ENCODE results near the gene HERC2.

The HERC2 gene

DNA sequence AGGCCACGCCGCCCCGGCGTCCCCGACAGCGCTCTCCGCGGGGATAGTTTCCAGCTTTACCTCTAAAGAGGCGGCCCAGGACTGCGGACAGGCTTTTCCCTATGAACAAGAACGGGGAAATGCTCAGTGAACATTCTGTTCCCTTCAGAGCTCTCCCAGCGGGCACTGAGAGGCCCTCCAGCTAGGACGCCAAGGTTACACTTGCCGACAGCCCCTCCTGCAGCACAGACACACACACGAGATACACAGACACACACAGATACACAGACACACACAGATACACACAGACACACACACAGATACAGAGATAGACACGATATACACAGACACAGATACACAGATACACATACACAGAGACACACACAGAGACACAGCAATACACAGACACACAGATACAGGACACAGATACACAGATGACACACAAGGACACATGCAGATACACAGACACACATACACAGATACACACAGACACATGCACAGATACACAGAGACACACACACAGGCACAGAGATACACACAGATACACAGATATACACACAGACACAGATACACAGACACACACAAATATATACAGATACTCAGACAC is 222.3 kb downstream of the HERC2 start:
- DNase-seq (ENCODE audit: low read depth in 2 of 2, low spot score in 1 of 2): no peak

DNA sequence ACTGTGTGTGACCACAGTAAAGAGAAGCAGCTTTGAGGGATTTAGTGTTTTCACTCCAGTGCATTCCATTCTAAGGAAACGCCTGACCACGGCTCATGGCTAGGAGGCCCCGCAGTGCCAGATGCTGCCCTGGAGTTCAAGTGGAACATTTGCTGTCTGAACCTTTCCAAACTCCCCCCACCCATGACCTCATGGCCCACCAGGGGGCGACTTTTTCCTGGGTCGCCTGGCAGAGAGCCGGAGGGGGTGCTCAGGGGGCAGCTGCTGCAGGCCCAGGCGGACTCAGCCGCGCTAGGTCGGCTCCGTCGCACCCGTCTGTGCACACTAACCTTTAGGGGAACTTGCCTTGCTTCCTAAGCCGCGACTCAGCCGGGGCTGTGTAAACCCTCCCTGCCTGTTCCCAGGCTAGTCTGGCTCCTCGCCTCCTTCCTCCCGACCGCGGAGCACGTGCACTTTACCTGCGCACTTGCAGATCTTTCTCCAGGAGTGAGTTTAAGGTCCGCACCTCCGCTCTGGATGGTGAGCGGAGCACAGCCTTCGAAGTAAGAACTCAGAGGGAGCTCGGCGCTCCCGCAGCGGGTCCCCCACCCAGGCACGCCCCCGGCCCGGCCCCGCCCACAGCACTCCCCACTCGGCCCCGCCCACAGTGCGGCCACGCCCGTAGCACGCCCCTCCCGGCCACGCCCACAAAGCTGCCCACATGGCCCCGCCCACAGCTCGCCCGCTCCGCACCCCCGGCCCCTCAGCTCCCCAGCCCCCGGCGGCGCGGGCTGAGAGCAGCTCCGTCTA is 223.0 kb downstream of the HERC2 start, which contains the start of gene OCA2:
Gene OCA2, minus strand, starts transcription at position 550 of the 789 bp plus-strand sequence. CDS start 17,441 bp downstream, outside the sequence.
- DNase-seq (ENCODE audit: low read depth in 2 of 2, low spot score in 1 of 2): peak; percentile 37 to 42

DNA sequence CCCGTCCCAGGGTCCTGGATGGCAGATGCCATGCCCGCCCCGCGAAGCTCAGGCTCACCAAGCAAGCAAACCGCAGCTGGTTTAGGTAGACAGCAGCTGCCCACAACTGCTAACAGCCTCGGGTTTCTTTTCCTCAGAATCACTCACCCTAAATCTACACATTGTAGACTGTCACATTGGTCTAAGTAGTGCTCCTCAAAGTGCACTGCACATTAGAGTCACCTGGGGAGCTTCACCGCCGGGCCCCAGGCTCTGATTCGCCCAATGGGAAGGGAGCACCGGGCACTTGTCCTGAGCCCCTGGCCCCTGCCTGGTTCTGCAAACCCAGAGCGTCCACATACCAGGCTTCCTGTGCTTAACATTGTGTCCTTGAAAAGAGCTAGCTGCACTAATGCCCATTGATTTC is 223.6 kb downstream of the HERC2 start:
- DNase-seq (ENCODE audit: low read depth in 2 of 2, low spot score in 1 of 2): no peak

DNA sequence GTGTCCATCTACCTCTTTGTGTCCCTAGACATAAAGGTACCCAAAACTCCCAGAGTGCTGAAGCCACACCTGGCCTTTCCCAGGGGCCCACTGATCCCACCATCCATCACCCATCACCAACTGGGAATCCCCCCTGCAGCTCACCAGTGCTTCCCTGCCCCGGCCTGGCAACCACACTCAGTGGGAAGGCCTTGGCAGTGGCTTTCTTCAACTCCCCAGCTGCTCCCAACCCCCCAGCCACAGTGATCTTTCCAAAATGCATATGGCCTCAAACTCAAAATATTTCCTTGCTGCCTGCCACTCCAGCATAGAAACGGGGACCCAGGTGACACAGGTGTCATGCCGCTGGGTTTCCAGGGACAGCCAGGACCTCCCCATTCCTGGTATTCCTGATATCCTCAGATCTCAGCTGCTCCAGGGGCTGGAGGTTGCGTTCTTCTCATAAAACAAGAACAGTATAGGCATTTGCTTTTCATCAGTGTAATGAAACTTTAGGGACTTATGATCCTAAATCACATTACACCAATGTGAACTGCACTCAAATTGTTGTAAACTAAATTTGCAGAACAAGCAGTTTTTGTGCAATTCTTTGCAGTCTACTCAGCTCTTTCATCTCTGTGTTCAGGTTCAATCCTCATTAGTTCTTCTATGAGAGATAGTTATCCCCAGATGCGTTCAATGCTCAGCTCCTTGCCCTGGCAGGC is 224.2 kb downstream of the HERC2 start:
- DNase-seq (ENCODE audit: low read depth in 2 of 2, low spot score in 1 of 2): no peak

DNA sequence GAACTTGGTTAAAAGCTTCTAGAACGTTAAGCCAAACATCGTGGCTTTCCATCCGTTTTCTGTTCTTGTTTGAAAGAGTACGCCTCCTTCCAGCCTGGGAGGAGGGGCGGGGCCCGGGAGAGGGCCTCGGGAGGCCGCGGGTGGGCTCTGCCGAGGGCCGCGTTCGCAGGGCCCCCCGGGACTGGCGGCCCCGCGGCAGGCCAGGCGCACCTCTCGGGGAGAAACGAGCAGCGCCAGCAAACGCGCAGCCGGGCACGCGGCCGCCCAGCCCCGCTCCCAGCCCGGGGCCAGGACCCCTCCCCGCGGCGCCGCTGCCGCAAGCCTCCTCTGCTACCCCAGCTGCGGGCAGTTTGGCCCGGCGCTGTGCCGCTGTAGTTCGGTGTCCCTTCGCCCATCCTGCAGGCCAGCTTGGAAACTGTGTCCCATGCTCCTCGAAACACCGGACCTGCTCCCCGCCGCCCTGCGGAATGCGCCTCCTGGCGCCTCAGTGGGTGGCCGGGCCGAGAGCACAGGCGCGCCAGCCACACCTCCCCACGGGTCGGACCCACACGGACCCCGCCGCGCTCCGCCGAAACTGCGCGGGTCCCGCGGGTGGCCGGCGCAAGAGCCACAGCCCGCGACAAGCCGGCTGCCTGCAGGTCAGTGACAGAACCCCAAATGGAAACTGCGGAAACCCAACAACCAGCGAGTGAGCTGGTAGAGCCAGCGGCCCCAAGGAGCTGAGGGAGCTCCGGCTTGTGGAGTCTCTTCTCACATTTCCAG is 225.1 kb downstream of the HERC2 start:
- no peak for DNase-seq (ENCODE audit: low read depth in 2 of 2, low spot score in 1 of 2)

DNA sequence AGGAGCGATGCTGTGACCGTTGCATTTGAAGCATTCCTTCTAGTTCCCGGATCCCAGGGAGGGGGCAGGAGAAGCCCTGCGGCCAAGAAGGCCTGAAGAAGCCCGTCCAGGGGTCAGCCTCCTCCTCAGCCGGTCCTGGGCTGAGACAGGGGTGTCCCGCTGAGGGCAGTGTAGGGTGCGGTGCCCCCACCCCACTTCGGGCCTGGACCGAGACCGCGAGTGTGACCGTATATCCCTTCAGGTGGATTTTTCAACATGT is 225.6 kb downstream of the HERC2 start:
- DNase-seq (ENCODE audit: low read depth in 2 of 2, low spot score in 1 of 2): no peak

DNA sequence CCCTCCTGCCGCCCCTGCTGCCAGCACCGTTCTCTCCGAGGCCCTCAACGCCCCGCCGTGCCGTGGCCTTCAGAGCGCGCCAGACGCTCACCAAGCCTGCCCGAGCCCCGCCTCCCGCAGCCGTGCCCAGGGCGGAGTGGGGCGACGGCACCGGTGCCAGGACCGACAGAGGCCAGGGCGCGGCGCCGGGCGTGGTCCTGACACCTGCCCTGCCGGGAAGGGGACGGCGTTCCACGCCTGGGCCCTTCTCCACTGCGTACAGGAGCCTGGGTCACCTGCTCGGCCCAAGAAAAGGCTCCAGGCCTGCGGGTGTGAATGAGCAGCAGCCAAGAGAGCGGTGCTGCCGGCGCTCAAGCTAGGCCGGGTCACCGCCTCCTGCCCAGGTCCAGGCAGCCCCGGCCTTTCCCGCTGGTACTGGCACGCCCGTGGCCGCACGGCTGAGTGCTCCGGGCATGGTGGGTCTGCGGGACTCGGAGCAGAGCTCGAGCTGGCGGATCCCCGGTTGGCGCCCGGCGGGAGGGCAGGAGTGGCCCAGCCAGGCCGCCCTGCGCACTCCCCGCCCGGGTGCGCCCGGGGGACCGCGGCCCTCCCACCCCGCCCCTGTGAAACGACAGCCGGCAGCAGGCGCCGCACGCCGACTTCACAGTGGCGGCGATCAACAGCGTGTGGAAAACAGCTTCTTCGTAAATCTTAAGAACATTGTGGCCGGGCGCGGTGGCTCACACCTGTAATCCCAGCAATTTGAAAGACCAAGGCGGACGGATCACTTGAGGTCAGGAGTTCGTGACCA is 227.1 kb downstream of the HERC2 start:
- no peak for DNase-seq (ENCODE audit: low read depth in 2 of 2, low spot score in 1 of 2)

DNA sequence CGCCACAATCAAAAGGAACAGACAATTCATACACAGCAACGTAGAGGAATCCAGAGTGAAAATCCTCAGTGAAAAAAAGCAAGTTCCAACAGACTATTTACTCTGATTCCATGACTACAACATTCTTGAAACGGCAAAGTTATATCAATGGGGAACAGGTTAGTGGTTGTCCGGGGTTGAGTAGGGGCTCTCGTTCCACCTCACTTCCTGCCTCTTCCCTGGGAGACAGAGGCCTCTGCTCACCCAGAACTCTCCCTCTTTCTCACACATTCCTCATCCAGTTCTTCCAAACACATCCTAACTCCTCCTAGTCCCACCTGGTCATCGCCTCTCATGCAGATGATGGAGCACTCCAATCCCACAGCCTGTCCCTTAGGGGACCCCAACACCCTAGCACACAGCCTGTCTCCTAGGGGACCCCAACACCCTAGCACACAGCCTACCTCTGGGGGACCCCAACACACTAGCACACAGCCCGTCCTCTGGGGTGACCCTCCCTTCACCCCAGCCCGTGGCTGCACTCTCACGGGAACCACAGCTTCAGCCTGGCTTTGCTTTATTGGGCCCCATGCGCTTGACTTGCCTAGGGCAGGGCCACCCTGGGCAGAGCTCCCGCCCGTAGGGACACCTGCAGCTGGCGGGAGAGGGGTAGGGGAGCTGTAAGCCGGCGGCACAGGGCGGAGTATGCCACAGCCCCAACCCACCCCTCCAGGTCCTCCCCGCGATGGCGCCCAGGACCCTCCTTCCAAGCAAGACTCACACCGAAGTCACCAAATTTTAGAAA is 228.0 kb downstream of the HERC2 start:
- DNase-seq (ENCODE audit: low read depth in 2 of 2, low spot score in 1 of 2): no peak

DNA sequence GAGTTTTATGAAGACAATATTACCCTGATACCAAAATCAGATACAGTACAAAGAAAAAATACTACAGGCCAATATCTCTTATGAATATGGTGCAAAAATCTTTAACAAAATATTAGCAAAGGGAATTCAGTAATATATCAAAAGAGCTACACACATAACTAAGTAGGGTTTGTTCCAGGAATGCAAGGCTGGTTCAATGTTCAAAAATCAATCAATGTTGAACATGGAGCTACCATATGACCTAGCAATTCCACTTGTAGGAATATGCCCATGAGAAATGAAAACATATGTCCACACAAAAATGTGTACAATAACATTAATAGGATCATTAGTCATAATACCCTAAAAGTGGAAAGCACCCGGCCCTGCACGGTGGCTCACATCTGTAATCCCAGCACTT is 230.7 kb downstream of the HERC2 start:
- DNase-seq (ENCODE audit: low read depth in 2 of 2, low spot score in 1 of 2): no peak

DNA sequence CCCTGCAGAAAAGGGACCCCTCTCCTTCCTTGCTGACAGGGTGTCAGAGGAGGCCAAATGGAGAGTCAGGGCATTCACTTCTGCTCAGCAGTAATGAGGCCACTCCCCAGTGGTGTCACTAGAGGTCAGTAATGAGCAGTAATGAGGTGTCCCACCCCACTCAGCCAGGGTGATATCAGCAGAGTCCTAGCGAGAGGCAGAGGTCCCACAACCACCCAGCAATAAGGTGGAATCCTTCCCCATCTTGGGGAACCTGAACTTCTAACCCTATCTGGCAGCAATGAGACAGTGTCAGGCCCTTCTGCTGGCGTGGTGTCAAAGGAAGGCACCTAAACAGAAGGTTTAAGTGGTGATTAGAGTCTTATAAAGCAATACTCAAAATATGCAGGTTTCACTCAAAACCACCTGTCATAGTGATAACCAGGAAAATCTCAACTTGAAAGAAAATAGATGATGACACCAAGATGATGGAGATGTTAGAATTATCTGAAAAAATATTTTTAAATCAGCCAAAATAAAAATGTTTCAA is 235.7 kb downstream of the HERC2 start:
- peak in 1 of 2 donors; percentile 26 for DNase-seq (ENCODE audit: low read depth in 2 of 2, low spot score in 1 of 2)

DNA sequence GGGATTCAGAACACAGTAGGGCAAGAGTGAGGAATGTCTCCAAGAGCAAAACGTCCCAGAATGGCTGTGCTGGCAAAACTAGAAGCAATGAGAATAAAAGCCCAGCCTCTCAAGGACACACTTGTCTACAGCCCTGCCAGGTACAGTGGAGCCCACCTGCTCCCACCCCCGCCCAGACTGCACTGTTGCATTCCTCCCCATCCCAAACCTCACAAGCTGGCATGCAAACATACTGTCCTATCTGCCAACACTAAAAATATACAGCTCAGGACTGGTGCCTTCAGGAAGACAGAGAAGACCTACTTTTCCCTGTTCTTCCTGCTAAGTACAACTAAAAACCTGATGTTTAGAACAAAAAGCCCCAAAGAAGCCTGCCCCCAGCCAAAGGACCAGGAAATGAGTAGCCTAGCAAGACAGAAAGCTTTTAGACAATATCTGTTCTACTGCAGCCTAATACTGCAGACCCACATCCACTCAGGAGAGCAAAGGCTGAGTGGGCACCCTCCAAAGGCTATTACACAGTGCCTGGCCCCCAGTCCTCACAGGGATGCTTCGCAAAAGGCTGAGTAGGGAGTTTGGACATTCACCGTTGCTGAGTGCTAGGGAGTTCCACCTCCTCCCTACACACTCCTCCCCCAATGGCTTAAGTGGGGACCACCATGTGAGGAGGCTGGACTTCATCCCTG is 236.3 kb downstream of the HERC2 start:
- no peak for DNase-seq (ENCODE audit: low read depth in 2 of 2, low spot score in 1 of 2)

DNA sequence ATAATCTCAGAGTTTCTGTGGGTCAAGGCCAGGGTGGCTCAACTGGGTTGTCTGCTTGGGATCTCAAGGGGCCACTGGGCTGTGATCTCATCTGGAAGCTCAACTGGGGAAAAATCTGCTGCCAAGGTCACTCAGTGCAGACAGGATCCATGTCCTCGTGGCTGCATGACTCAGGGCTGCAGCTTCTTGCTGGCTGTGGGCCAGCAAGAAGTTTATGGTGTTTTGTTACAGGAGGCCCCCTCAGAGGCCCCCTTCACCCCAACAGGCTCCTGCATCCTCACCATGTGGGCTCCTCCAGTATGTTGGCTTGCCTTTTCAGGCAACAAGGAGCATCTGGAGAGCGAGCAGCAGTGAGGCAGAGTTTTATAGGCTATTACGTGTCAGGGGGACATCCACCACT is 237.4 kb downstream of the HERC2 start:
- no peak for DNase-seq (ENCODE audit: low read depth in 2 of 2, low spot score in 1 of 2)

DNA sequence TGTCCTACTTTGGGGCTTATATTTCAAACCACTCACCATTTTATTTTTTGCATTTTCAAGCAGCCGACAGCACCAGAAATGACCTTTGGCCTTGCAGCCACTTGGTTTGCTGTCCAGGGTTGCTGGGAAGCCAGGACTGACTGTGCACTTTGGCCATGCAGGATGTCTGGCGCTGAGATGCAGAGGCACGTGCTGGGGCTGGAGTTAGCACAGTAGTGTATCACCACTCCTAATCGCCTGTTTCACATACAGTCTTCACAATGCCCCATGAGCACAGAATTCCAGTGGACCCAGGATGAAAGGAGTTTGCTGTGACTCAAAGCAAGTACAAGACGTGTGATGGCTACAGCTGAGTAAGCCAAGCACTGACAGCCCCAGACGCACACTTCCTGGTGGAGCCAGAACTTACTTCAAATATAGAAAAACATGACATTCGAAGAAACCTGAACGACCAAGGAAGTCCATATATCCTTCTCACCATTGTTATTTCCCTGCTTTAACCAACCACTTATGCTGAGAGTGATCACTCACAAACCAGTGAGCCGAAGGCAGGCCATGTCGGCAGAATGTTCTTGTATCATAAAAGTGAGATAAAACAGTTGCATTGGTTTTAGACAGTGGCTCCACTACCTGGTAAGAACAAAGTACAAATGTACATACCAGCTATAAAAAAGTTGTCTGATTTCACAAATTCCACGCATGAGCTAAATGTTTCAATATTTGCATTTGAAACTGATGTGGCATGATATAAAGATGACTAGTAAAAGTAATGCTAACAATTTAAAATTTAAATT is 238.9 kb downstream of the HERC2 start:
- DNase-seq (ENCODE audit: low read depth in 2 of 2, low spot score in 1 of 2): no peak

DNA sequence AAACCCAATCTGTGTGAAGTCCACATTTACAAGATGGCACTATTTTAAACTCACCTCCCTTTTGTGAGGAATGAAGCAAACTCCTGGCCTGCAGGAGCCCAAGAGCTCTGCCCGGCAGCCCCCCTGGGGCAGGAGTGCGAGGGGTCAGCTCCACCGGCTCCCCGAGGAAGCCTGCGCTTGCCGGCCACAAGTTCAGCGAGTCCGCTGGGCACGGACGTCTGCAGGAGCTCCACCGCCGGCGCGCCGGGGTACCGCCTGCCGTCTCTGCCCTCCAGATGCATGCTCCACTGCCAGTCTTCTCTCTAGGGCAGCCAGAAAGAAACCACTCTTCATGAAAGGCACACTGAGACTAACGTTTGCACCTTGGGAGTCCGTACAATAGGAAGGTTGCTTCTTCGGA is 240.4 kb downstream of the HERC2 start:
- no peak for DNase-seq (ENCODE audit: low read depth in 2 of 2, low spot score in 1 of 2)

DNA sequence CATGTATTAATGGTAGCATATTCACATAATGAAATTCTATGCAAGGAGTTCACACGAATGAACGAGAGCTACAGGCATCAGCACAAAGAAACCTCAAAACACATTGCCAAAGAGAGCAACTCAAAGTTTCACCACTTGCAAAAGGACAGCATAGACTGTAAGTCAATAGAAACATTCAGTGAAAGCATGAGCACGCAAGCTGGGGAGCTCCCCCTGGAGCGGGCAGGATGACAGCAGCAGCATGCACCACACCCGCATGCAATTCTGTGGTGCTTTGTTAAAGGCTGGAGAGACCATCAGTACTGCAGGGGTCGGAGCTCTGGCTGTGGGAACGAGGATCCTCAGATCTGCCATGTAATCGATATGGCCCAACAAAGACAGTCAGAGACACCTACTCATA is 241.6 kb downstream of the HERC2 start:
- no peak for DNase-seq (ENCODE audit: low read depth in 2 of 2, low spot score in 1 of 2)

DNA sequence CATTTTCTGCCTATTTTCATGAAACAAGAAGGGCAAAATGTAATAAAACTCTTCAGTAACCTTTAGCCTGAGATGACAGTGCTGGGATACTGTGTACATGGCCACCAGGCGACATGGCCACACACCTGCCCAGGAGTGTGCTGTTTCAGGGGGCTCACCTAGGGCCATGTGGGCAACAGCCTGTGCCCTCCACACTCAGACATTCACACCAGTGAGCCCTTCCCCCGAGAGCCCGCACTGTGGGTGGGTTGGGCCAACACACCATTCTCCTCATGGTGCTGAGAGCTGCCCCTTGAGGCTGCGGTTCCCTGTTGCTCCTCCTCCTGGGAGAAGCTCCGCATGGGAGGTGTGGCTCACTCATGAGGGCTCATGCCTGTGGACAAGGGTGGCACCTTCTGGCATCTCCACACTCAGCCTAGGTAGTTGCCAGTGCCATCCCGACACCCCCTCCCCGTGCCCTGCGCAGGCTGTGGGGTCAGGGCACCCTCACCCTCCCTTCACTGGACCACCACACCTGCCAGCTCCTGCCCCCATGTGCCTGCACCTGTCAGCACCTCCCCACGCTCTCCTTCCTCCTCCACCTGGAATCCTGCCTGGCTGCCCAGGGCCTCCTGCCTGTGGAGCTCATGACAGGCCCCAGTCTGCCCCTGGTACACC is 242.5 kb downstream of the HERC2 start:
- no peak for DNase-seq (ENCODE audit: low read depth in 2 of 2, low spot score in 1 of 2)

DNA sequence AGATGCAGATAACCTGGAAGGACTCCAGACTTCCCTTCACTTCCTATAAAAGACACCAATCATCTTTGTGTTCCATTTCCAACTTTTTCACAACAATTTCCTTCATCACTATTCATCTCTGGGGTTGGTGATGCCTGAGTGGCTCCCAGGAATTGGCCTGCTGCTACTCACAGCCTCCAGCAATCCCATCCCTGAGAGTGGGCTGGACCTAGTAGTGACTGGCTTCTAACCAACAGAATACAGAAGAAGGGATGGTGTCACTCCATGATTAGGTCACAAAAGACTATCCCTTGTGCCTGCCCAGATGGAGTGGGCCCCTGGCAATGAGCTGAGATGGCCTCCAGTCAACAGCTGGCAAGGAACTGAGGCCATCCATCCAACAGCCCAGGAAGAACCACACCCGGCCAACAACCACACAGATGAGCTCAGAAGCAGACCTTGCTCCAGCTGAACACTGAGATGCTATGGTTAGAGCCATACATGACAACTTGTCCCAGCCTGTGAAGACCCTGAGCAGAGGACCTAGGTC is 243.7 kb downstream of the HERC2 start:
- DNase-seq (ENCODE audit: low read depth in 2 of 2, low spot score in 1 of 2): no peak

DNA sequence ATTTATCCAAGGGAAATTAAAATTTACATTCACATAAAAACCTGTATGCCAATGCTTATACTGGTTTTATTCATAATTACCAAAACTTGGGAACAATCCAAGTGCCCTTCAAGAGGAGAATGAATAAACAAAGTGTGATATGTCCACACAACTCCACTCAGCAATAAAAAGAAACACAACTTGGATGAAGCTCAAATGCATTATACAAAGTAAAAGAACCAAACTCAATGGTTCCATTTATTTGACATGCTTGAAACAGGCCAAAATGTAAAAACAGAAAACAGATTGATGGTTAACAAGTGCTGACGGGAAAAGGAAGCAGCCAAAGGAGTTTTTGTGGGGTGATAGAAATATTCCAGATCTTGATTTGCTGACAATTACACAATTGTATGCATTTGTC is 246.4 kb downstream of the HERC2 start:
- no peak for DNase-seq (ENCODE audit: low read depth in 2 of 2, low spot score in 1 of 2)

Data from stimulated activated CD8-positive, alpha-beta memory T cell treated with anti-CD3 and anti-CD28 coated beads, Interleukin-4, amount 100 ng/mL, for 4 hours (primary cell).